GM10266 (cell line): ENCODE results near the gene FARP2.
A peak's percentile ranks its signal among the peaks of the same experiment; 100 is the strongest.

ENCODE experiments used
- DNase-seq: peaks from one replicate; pipeline ENCODE4 v3.0.0; 2012; ENCODE audit errors: extremely low spot score
- CTCF ChIP-seq: IDR thresholded peaks from 2 replicates; pipeline ENCODE4 v1.5.1; 2012; ENCODE audit warnings: mild to moderate bottlenecking, low read depth; ENCODE audit not compliant: control insufficient read depth, insufficient read depth; ENCODE audit errors: missing control alignments

FARP2 gene

GRCh38 chr2:241355983-241356870 is at the start of gene FARP2:
FARP2 (plus strand) TSS chr2:241356285; CDS start chr2:241373108, 16,823 bp downstream.
- no peak for TF ChIP-seq CTCF
- peak; percentile 95 for DNase-seq

- no peak for TF ChIP-seq CTCF
- no peak for DNase-seq
Measured at GRCh38 chr2:241307055-241307454, 49.0 kb upstream of the FARP2 start.

- no peak for TF ChIP-seq CTCF
Measured at GRCh38 chr2:241308267-241308666, 47.8 kb upstream of the FARP2 start.

GRCh38 chr2:241308832-241309500 is 47.1 kb upstream of the FARP2 start:
- no peak for TF ChIP-seq CTCF
- no peak for DNase-seq

More at GRCh38 chr2:241308267-241308666, 47.8 kb upstream of the FARP2 start:
- DNase-seq = no peak

GRCh38 chr2:241309684-241310117 is 46.4 kb upstream of the FARP2 start:
- no peak for TF ChIP-seq CTCF
- peak; percentile 61 for DNase-seq

GRCh38 chr2:241310917-241311566 is 45.0 kb upstream of the FARP2 start:
- peak; percentile 36 for TF ChIP-seq CTCF
- DNase-seq = no peak
